ENCODE results near the gene SLC7A11.

DNA sequence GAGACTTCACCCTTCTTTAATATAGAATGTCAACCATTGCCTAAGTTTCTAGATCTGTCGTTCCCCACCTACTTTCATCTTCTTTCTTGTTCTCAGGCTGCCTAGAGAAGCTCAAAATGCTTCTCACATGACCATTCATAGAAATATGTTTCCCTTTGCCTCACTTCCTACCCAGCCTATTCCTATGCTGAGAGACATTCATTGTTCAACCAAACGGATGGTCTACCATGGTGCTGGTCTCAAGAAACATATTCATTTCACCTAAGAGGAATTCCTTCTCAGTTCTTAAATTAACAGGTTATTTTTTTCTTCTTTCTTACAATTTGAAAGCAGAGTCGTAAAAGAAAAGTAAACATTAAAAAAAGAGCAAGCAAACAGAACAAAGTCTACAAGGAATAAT is 20.3 kb upstream of the SLC7A11 start:
- TF ChIP-seq, protein P1, sequence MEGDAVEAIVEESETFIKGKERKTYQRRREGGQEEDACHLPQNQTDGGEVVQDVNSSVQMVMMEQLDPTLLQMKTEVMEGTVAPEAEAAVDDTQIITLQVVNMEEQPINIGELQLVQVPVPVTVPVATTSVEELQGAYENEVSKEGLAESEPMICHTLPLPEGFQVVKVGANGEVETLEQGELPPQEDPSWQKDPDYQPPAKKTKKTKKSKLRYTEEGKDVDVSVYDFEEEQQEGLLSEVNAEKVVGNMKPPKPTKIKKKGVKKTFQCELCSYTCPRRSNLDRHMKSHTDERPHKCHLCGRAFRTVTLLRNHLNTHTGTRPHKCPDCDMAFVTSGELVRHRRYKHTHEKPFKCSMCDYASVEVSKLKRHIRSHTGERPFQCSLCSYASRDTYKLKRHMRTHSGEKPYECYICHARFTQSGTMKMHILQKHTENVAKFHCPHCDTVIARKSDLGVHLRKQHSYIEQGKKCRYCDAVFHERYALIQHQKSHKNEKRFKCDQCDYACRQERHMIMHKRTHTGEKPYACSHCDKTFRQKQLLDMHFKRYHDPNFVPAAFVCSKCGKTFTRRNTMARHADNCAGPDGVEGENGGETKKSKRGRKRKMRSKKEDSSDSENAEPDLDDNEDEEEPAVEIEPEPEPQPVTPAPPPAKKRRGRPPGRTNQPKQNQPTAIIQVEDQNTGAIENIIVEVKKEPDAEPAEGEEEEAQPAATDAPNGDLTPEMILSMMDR (conservative IDR thresholded peaks at IDR 0.05; ENCODE audit: low read depth in 2 of 2), result no peak
- TF ChIP-seq, protein P2, sequence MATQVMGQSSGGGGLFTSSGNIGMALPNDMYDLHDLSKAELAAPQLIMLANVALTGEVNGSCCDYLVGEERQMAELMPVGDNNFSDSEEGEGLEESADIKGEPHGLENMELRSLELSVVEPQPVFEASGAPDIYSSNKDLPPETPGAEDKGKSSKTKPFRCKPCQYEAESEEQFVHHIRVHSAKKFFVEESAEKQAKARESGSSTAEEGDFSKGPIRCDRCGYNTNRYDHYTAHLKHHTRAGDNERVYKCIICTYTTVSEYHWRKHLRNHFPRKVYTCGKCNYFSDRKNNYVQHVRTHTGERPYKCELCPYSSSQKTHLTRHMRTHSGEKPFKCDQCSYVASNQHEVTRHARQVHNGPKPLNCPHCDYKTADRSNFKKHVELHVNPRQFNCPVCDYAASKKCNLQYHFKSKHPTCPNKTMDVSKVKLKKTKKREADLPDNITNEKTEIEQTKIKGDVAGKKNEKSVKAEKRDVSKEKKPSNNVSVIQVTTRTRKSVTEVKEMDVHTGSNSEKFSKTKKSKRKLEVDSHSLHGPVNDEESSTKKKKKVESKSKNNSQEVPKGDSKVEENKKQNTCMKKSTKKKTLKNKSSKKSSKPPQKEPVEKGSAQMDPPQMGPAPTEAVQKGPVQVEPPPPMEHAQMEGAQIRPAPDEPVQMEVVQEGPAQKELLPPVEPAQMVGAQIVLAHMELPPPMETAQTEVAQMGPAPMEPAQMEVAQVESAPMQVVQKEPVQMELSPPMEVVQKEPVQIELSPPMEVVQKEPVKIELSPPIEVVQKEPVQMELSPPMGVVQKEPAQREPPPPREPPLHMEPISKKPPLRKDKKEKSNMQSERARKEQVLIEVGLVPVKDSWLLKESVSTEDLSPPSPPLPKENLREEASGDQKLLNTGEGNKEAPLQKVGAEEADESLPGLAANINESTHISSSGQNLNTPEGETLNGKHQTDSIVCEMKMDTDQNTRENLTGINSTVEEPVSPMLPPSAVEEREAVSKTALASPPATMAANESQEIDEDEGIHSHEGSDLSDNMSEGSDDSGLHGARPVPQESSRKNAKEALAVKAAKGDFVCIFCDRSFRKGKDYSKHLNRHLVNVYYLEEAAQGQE (IDR thresholded peaks at IDR 0.05; ENCODE audit: unreplicated experiment), result no peak
- TF ChIP-seq POLR2AphosphoS5 (IDR thresholded peaks at IDR 0.05; ENCODE audit: low read depth) (no peak), ZNF331 (CRISPR knock-in tag; IDR thresholded peaks at IDR 0.05; ENCODE audit: low read depth) (no peak), JUNB (IDR thresholded peaks at IDR 0.05; ENCODE audit: unreplicated experiment) (no peak)

Data from GM23338 (cell line).